Superior temporal gyrus (tissue), 1 donor: ENCODE results near the gene SCGB1A1.
"Not testable (repeated sequence)": the region's sequence is repeated elsewhere in the genome, so short reads cannot be mapped to it uniquely, and the experiment has no call there.

Experiments used
- DNase-seq: peaks from one replicate; pipeline ENCODE4 v3.0.0-alpha.2; 2016; ENCODE audit errors: extremely low spot score

The SCGB1A1 gene

GRCh38 chr11:62418733-62419132, at the start of gene SCGB1A1:
Gene SCGB1A1 (plus strand): TSS chr11:62419033. CDS start chr11:62419096, 63 bp downstream.
- no peak for DNase-seq

DNA sequence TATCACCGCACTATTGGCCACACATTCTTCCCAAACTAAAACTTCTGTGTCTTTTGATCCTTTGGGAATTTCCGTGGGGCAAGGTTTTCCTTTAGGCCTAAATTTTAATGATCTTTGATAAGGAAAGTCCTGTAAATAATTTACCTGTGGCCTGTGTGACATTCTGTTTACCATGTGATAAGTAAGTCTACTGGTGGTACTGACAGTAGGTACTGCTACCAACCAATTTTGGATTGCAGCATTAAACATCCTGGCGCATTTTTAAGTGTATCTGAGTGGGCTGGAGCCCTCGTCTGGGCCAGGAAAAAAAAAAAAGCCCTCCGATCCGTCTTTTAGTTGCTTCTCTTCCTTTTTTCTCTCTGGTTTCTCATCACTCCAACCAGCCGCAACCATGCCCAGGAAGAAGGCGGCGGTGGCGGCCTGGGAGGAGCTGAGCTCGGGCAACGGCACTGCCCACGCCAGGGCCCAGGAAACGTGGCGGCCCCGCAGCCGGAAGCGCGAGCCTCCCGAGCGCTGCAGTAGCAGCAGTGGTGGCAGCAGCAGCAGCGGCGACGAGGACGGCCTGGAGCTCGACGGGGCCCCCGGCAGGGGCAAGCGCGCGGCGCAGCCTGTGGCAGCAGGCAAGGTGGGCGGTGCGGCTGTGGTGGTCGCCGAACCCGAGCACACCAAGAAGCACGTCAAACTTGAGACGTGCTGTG, 47.9 kb upstream of the SCGB1A1 start:
- no peak for DNase-seq

- no peak for DNase-seq
Observed at GRCh38 chr11:62372871-62373270, 46.0 kb upstream of the SCGB1A1 start.

DNA sequence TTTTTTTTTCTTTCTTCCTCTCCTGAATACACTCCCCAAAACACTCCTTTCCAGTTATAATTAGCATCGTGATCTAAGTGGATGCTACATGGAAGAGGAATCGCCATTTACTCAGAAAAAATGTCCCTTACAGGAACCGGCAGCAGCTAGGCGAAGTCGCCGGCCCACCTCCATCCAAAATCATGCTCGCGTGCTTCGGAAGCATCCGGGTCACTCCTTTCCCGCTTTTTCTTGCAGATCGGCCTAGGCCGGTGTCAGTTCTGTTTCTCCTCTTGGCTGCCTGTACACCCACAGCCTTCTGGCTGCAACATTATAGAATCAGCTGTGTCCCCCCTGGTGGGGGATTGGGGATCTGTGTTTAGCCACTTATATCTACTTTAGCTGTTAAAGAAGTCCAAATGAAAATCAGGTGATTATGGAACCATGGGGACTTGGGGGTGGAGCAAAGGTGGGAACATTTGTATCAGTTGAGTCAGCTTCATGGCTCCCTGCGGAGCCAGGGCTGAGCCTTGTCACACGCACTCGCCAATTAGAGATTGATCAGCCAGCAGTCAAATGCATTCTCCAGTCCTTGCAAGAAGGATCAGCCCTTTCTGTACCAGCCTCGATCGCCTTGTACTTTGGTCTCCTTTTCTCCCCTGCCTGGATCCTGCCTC, 45.2 kb upstream of the SCGB1A1 start:
- no peak for DNase-seq

DNA sequence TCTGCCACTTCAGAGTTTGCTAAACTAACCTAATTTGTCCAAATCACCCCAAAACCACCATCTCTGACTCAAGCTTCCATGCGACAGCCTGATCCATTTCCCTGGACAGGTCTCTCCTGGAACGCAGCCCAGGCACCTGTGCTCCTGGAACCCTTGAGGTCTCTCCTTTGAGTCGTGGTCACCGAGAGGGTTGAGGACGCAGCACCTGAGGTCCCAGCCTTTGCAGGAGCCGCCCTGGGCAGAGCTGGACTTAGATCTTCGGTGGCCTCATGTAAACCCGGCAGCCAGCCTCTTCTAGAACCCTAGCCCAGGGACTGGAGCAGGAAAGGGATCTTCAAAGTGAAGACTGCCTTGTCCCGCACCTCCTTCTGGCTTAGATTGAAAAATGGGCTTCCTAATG, 44.0 kb upstream of the SCGB1A1 start:
- no peak for DNase-seq

- DNase-seq: peak; percentile 96
Observed at GRCh38 chr11:62378459-62379063, 40.3 kb upstream of the SCGB1A1 start.

DNA sequence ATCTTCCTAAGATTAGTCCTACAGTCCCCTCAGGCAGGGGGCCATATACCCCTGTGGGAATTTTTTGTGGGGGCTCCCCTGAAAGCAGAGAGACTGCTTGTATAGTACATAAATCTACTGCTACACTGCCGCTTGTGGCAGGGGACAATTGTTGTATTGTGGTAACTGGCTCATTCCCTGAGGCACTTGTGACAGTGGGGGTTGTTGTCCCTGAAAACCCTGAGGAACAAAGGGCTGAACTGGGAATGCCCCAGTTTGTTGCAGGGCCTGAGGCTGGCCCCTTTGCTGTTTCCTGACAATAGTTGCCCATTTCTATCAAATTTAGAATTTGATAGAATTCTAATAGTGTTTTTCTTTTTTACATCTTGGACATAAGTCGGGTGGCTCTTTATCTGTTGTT, 39.2 kb upstream of the SCGB1A1 start:
- peak; percentile 84 for DNase-seq

DNA sequence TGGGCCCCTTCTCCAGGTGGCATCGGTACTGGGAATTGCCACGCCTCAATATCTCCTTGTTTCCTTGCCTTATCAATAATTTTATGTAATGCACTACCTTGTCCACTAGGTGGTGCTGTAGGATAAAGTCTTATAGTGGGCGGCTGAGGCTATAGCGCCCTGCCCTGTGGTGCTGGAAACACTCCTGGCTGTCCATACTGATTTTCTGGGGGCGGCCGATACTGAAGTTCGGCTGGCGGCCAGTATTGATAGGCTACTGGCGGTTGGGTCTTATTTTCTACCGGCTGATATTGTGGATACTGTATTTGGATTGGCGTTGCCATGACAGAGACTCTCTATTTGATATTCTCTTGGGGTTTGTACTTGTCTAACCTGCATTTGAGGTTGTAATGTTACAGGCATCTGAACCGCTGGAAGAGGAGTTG, 38.0 kb upstream of the SCGB1A1 start:
- DNase-seq: peak; percentile 95

DNA sequence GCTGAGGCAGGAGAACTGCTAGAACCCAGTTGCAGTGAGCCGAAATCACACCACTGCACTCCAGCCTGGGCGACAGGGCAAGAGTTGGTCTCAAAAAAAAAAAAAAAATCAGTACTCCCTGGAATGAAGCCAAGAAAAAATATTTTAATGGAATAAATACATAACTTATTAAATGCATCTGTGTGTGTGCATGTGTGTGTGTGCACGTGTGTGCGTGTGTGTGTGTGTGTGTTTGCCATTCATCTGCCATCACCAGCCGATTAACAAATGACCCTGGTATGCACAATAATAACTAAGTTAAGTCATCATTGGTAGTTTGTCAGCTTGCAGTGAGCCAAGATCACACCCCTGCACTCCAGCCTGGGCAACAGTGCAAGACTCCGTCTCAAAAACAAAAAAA, 35.0 kb upstream of the SCGB1A1 start:
- no peak for DNase-seq

- DNase-seq: not testable (repeated sequence)
Observed at GRCh38 chr11:62386083-62386482, 32.8 kb upstream of the SCGB1A1 start.

DNA sequence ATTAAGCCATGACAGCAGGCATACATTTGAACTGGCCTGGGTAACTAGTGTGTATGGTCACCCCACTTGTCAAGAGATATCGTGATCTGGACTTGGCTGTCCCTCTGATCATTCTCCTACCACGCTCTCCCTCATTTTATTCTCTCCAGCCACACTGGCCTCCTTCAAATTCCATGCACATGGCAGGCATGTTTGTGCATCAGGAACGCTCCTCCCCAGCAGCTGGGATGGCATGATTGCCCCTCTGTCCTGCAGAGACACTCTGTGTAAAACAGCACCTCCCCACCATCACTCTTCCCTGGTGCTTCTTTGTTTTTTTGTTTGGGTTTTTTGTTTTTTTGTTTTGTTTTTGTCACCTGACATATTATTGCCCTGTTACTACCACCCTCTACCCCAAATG, 31.5 kb upstream of the SCGB1A1 start:
- DNase-seq: no peak

GRCh38 chr11:62388999-62389398, 29.8 kb upstream of the SCGB1A1 start:
- no peak for DNase-seq

DNA sequence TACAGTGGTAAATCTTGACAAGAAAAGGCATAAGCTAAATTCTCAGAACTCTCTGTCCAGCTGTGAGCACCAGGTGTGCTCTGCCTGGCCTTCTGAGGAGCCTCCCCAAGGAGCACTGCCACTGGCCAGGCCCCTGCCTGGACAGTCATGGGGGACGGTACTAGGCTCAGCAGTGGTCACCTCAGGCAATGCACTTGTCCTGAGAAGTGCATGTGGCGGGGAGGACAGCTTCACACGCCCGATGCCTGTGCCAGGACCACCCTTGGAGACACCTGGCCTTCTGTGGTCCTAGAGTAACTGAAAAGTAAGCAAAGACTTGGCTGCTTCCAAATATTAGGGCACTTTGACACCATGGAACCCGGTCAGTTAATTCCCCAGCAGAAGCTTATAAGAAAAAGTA, 28.6 kb upstream of the SCGB1A1 start:
- no peak for DNase-seq

- DNase-seq: no peak
Observed at GRCh38 chr11:62390722-62391121, 28.1 kb upstream of the SCGB1A1 start.

DNA sequence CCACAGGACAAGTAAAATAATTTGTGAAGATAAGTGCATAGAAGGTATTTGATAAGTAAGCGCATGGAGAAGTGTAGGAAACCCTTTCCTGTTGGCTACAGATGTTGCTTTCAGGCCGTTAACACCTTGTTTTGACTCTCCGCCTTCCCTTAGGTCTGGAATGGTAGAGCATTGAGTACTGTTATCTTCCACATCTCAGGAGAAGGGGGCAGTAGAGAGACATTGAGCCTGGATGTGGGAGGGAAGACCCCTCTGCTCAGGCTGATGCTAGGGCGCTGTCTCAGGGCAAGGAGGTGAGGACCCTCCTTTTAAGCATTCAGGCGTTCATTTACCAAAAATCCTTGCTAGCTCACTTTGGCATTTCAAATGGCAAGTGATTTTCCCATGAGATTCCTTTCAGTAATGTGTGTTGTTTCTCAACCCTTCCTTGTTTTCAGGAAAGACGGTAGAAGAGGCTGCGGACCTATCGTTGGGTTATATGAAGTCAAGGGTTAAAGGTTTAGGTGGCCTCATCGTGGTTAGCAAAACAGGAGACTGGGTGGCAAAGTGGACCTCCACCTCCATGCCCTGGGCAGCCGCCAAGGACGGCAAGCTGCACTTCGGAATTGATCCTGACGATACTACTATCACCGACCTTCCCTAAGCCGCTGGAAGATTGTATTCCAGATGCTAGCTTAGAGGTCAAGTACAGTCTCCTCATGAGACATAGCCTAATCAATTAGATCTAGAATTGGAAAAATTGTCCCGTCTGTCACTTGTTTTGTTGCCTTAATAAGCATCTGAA, 27.0 kb upstream of the SCGB1A1 start:
- no peak for DNase-seq

- no peak for DNase-seq
Observed at GRCh38 chr11:62392506-62392905, 26.3 kb upstream of the SCGB1A1 start.

DNA sequence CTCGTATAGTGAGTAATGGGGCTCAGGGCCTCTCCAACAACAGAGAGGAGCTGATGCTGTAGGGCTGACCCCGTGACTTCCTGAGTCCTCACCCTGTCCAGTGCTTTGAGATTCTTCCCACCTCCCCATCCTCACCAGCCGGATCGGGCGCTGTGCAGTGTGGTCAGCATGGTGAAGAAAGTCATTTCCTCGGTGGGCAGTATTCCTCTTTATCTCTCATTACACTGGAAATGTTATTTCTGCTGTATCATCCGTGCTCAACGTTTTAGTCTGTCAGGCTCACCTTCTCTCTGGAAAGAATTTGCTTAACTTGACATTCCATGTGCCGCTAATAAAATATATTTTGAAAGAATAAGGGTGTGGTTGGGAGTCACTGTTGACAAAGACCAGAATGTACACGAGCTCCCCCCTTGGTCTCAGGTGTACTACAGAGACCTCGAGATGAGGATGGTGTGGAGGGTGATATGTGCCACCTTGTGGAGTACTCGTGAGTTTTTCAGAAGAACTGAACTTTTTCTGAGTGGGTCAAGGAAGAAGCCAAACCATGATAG, 25.7 kb upstream of the SCGB1A1 start:
- no peak for DNase-seq

GRCh38 chr11:62393735-62394134, 25.1 kb upstream of the SCGB1A1 start:
- DNase-seq: no peak

DNA sequence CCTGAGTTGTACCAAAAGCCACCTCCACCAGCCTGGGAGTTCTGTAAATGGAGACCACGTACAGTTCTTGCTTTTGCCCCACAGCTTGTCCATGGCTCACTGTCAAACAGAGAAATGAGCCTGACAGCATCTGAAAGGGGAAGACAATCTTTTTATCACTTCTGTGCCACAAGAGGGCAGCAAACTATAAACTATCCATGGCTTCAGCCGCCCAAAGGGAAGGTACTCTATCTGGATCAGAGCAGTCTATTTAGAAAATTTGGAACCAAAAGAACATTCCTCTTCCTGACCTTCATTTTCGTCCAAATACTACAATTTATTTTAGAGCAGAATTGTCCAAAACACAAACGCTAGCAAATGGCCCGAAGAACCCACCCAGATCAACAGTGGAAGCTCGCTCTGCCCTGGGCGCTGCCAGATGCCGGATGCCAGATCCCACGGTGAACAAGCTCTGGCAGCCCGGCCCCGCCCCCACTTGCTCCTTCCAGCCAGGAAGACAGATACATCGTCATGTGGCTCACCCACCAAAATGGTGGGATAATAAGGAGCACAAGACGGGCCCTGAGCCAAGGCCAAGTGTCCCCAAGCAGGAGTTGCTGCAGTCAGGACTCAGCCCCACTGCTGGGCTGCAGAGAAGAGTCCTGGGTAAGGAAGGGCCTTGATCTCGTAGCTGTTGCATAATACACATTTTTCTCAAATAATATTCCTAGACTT, 23.9 kb upstream of the SCGB1A1 start:
- DNase-seq: peak; percentile 98

DNA sequence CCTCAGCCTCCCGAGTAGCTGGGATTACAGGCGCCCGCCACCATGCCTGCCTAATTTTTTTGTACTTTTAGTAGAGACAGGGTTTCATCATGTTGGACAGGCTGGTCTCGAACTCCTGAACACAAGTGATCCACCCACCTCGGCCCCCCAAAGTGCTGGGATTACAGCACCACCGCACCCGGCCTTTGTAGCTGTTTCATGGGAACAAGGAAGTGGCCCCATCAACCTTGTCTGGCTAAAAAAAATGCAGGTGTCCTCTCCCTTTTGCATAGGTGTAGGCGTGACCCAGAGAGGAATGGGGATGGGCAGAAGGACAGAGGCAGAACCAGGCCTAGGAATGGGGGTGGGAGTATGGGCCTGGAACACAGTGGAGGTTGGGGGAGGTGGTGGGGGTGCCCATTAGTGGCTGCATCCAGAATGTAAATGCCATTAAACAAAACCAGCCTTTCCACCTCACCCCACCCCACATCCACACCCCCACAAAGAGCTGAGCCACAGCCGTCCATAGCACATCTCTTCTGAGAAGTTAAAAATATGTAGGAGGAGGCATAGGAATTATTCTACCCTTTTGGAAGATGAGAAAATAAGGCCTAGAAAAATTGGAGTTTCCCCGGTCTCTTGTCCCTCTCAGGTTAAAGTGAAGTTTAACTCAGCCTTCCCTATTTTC, 22.8 kb upstream of the SCGB1A1 start:
- no peak for DNase-seq
